Measurements from ENCODE around the gene BCL6B.

Gene BCL6B

GRCh38 chr17:6995500-6996255 lies 27.2 kb upstream of the BCL6B start, which contains the start of gene ALOX12:
TSS of gene ALOX12 (plus strand) at chr17:6996049. CDS start at chr17:6996118, 69 bp downstream.
- peaks cover 0 to 2% of the 10 kb centered on the region in 2 donors for H3K4me1 ChIP-seq (ENCODE audit: control insufficient read depth in 2 of 2, insufficient read depth in 2 of 2, low read length in 2 of 2)
- H3K9me3 ChIP-seq (ENCODE audit: control insufficient read depth in 2 of 2, low read length in 2 of 2), result no peaks in the 10 kb centered on the region
- H3K36me3 ChIP-seq (ENCODE audit: control insufficient read depth in 2 of 2, insufficient read depth in 2 of 2, low read length in 2 of 2), result peaks cover 13 to 18% of the 10 kb centered on the region in 2 donors
- H3K4me3 ChIP-seq (ENCODE audit: low read length in 2 of 2), result peak within 1 kb of the TSS; percentile 13 to 39
- H3K27ac ChIP-seq (ENCODE audit: low read depth in 2 of 2, low read length in 2 of 2), result no peak within 1 kb of the TSS
- H3K9ac ChIP-seq (ENCODE audit: low read depth in 1 of 2, low read length in 2 of 2), result no peak within 1 kb of the TSS
- no peaks in the 10 kb centered on the region for H3K27me3 ChIP-seq (ENCODE audit: control insufficient read depth in 2 of 2, insufficient read depth in 2 of 2, low read length in 2 of 2)

GRCh38 chr17:6996256-6997011 lies 26.4 kb upstream of the BCL6B start:
- Histone ChIP-seq H3K9ac (ENCODE audit: low read depth in 1 of 2, low read length in 2 of 2) (no peak overlapping the region), H3K4me1 (ENCODE audit: control insufficient read depth in 2 of 2, insufficient read depth in 2 of 2, low read length in 2 of 2) (peaks cover 0 to 2% of the 10 kb centered on the region in 2 donors), H3K36me3 (ENCODE audit: control insufficient read depth in 2 of 2, insufficient read depth in 2 of 2, low read length in 2 of 2) (peaks cover 21 to 22% of the 10 kb centered on the region in 2 donors), H3K9me3 (ENCODE audit: control insufficient read depth in 2 of 2, low read length in 2 of 2) (no peaks in the 10 kb centered on the region), H3K27me3 (ENCODE audit: control insufficient read depth in 2 of 2, insufficient read depth in 2 of 2, low read length in 2 of 2) (no peaks in the 10 kb centered on the region), H3K27ac (ENCODE audit: low read depth in 2 of 2, low read length in 2 of 2) (no peak overlapping the region), H3K4me3 (ENCODE audit: low read length in 2 of 2) (peak overlapping the region in 1 of 2 donors; percentile 39)

- Histone ChIP-seq H3K36me3 (ENCODE audit: control insufficient read depth in 2 of 2, insufficient read depth in 2 of 2, low read length in 2 of 2) (peaks cover 28 to 29% of the 10 kb centered on the region in 2 donors), H3K4me1 (ENCODE audit: control insufficient read depth in 2 of 2, insufficient read depth in 2 of 2, low read length in 2 of 2) (peaks cover 0 to 2% of the 10 kb centered on the region in 2 donors), H3K9me3 (ENCODE audit: control insufficient read depth in 2 of 2, low read length in 2 of 2) (no peaks in the 10 kb centered on the region), H3K9ac (ENCODE audit: low read depth in 1 of 2, low read length in 2 of 2) (no peak overlapping the region), H3K27ac (ENCODE audit: low read depth in 2 of 2, low read length in 2 of 2) (no peak overlapping the region), H3K4me3 (ENCODE audit: low read length in 2 of 2) (no peak overlapping the region), H3K27me3 (ENCODE audit: control insufficient read depth in 2 of 2, insufficient read depth in 2 of 2, low read length in 2 of 2) (no peaks in the 10 kb centered on the region)
These were observed 25.7 kb upstream of the BCL6B start for GRCh38 chr17:6997171-6997570.

GRCh38 chr17:6998855-6999508 lies 23.9 kb upstream of the BCL6B start:
- Histone ChIP-seq H3K27ac (ENCODE audit: low read depth in 2 of 2, low read length in 2 of 2) (no peak overlapping the region), H3K27me3 (ENCODE audit: control insufficient read depth in 2 of 2, insufficient read depth in 2 of 2, low read length in 2 of 2) (no peaks in the 10 kb centered on the region), H3K4me3 (ENCODE audit: low read length in 2 of 2) (no peak overlapping the region), H3K9me3 (ENCODE audit: control insufficient read depth in 2 of 2, low read length in 2 of 2) (no peaks in the 10 kb centered on the region), H3K9ac (ENCODE audit: low read depth in 1 of 2, low read length in 2 of 2) (no peak overlapping the region), H3K36me3 (ENCODE audit: control insufficient read depth in 2 of 2, insufficient read depth in 2 of 2, low read length in 2 of 2) (peaks cover 36 to 41% of the 10 kb centered on the region in 2 donors), H3K4me1 (ENCODE audit: control insufficient read depth in 2 of 2, insufficient read depth in 2 of 2, low read length in 2 of 2) (peaks cover 2 to 3% of the 10 kb centered on the region in 2 donors)

GRCh38 chr17:7001318-7001961 lies 21.4 kb upstream of the BCL6B start:
- Histone ChIP-seq H3K4me1 (ENCODE audit: control insufficient read depth in 2 of 2, insufficient read depth in 2 of 2, low read length in 2 of 2) (peaks cover 0 to 3% of the 10 kb centered on the region in 2 donors), H3K36me3 (ENCODE audit: control insufficient read depth in 2 of 2, insufficient read depth in 2 of 2, low read length in 2 of 2) (peaks cover 36 to 41% of the 10 kb centered on the region in 2 donors)

GRCh38 chr17:7002288-7003047 lies 20.4 kb upstream of the BCL6B start:
- H3K36me3 ChIP-seq (ENCODE audit: control insufficient read depth in 2 of 2, insufficient read depth in 2 of 2, low read length in 2 of 2), result peaks cover 33 to 39% of the 10 kb centered on the region in 2 donors
- no peak overlapping the region for H3K9ac ChIP-seq (ENCODE audit: low read depth in 1 of 2, low read length in 2 of 2)
- H3K4me1 ChIP-seq (ENCODE audit: control insufficient read depth in 2 of 2, insufficient read depth in 2 of 2, low read length in 2 of 2), result peaks cover 0 to 3% of the 10 kb centered on the region in 2 donors
- H3K27me3 ChIP-seq (ENCODE audit: control insufficient read depth in 2 of 2, insufficient read depth in 2 of 2, low read length in 2 of 2), result no peaks in the 10 kb centered on the region
- H3K4me3 ChIP-seq (ENCODE audit: low read length in 2 of 2), result no peak overlapping the region
- H3K27ac ChIP-seq (ENCODE audit: low read depth in 2 of 2, low read length in 2 of 2), result no peak overlapping the region
- no peaks in the 10 kb centered on the region for H3K9me3 ChIP-seq (ENCODE audit: control insufficient read depth in 2 of 2, low read length in 2 of 2)

More at GRCh38 chr17:7001318-7001961, 21.4 kb upstream of the BCL6B start:
- Histone ChIP-seq H3K4me3 (ENCODE audit: low read length in 2 of 2) (peak overlapping the region in 1 of 2 donors; percentile 7), H3K27me3 (ENCODE audit: control insufficient read depth in 2 of 2, insufficient read depth in 2 of 2, low read length in 2 of 2) (no peaks in the 10 kb centered on the region), H3K9ac (ENCODE audit: low read depth in 1 of 2, low read length in 2 of 2) (no peak overlapping the region), H3K27ac (ENCODE audit: low read depth in 2 of 2, low read length in 2 of 2) (no peak overlapping the region), H3K9me3 (ENCODE audit: control insufficient read depth in 2 of 2, low read length in 2 of 2) (no peaks in the 10 kb centered on the region)

- Histone ChIP-seq H3K36me3 (ENCODE audit: control insufficient read depth in 2 of 2, insufficient read depth in 2 of 2, low read length in 2 of 2) (peaks cover 31 to 39% of the 10 kb centered on the region in 2 donors), H3K27ac (ENCODE audit: low read depth in 2 of 2, low read length in 2 of 2) (no peak overlapping the region), H3K4me3 (ENCODE audit: low read length in 2 of 2) (no peak overlapping the region), H3K9ac (ENCODE audit: low read depth in 1 of 2, low read length in 2 of 2) (no peak overlapping the region), H3K27me3 (ENCODE audit: control insufficient read depth in 2 of 2, insufficient read depth in 2 of 2, low read length in 2 of 2) (no peaks in the 10 kb centered on the region), H3K9me3 (ENCODE audit: control insufficient read depth in 2 of 2, low read length in 2 of 2) (no peaks in the 10 kb centered on the region), H3K4me1 (ENCODE audit: control insufficient read depth in 2 of 2, insufficient read depth in 2 of 2, low read length in 2 of 2) (peaks cover 0 to 3% of the 10 kb centered on the region in 2 donors)
These were observed 19.1 kb upstream of the BCL6B start for GRCh38 chr17:7003745-7004144.

GRCh38 chr17:7004398-7005253 lies 18.2 kb upstream of the BCL6B start:
- Histone ChIP-seq H3K4me3 (ENCODE audit: low read length in 2 of 2) (no peak overlapping the region), H3K9ac (ENCODE audit: low read depth in 1 of 2, low read length in 2 of 2) (no peak overlapping the region), H3K9me3 (ENCODE audit: control insufficient read depth in 2 of 2, low read length in 2 of 2) (no peaks in the 10 kb centered on the region), H3K27me3 (ENCODE audit: control insufficient read depth in 2 of 2, insufficient read depth in 2 of 2, low read length in 2 of 2) (no peaks in the 10 kb centered on the region), H3K36me3 (ENCODE audit: control insufficient read depth in 2 of 2, insufficient read depth in 2 of 2, low read length in 2 of 2) (peaks cover 26 to 34% of the 10 kb centered on the region in 2 donors), H3K27ac (ENCODE audit: low read depth in 2 of 2, low read length in 2 of 2) (no peak overlapping the region), H3K4me1 (ENCODE audit: control insufficient read depth in 2 of 2, insufficient read depth in 2 of 2, low read length in 2 of 2) (peaks cover 0 to 3% of the 10 kb centered on the region in 2 donors)
